GM19328 (cell line): ENCODE data around the gene ENHO.
"Not testable (repeated sequence)": the region's sequence is repeated elsewhere in the genome, so short reads cannot be mapped to it uniquely, and the experiment has no call there.

ENCODE experiments used
- ATAC-seq: cut with Tn5 transposase; IDR thresholded peaks from one replicate; pipeline ENCODE4 v1.9.1; 2021; ENCODE audit warnings: mild to moderate bottlenecking, moderate library complexity; ENCODE audit not compliant: unreplicated experiment

Gene ENHO

GRCh38 chr9:34482746-34483145 is 40.0 kb downstream of the ENHO start:
- not testable (repeated sequence) for ATAC-seq

GRCh38 chr9:34481620-34482019 is 41.2 kb downstream of the ENHO start:
- not testable (repeated sequence) for ATAC-seq

- no peak for ATAC-seq
These were observed 43.3 kb downstream of the ENHO start for GRCh38 chr9:34479431-34479866.

GRCh38 chr9:34477541-34477940 is 45.2 kb downstream of the ENHO start:
- ATAC-seq: no peak

- no peak for ATAC-seq
These were observed 47.7 kb downstream of the ENHO start for GRCh38 chr9:34475097-34475496.
